ENCODE data around the gene ZNF579. TPM values are rescaled to one million over a fixed set of nuclear protein-coding genes. Genes with fewer than 3 reads are reported as not detected.
"Not testable (repeated sequence)": the region's sequence is repeated elsewhere in the genome, so short reads cannot be mapped to it uniquely, and the experiment has no call there.

ZNF579 gene
- total RNA-seq, 2 experiments from 2014 or later = 6.7 to 7.1 TPM

- H3K36me3 Mint-ChIP-seq (ENCODE audit: low read depth) = peaks cover 21% of the 10 kb centered on the region
- Histone ChIP-seq H3K27ac (ENCODE audit: low read depth in 1 of 2, low read length in 2 of 2) (peak overlapping the region in 1 of 2 donors; percentile 39), H3K36me3 (ENCODE audit: insufficient read depth, low read length) (no peaks in the 10 kb centered on the region), H3K4me3 (ENCODE audit: low read length) (no peak overlapping the region), H3K27me3 (ENCODE audit: control insufficient read depth in 1 of 2, insufficient read depth in 2 of 2, low read length in 2 of 2) (no peaks in the 10 kb centered on the region), H3K4me1 (ENCODE audit: insufficient read depth, low read length) (peaks cover 23% of the 10 kb centered on the region), H3K9me3 (ENCODE audit: control insufficient read depth in 1 of 2, insufficient read depth in 1 of 2, low read length in 2 of 2) (peaks cover 0 to 15% of the 10 kb centered on the region in 2 experiments)
- H3K4me1 Mint-ChIP-seq (ENCODE audit: low read depth) = peaks cover 24% of the 10 kb centered on the region
- TF ChIP-seq, protein P1, sequence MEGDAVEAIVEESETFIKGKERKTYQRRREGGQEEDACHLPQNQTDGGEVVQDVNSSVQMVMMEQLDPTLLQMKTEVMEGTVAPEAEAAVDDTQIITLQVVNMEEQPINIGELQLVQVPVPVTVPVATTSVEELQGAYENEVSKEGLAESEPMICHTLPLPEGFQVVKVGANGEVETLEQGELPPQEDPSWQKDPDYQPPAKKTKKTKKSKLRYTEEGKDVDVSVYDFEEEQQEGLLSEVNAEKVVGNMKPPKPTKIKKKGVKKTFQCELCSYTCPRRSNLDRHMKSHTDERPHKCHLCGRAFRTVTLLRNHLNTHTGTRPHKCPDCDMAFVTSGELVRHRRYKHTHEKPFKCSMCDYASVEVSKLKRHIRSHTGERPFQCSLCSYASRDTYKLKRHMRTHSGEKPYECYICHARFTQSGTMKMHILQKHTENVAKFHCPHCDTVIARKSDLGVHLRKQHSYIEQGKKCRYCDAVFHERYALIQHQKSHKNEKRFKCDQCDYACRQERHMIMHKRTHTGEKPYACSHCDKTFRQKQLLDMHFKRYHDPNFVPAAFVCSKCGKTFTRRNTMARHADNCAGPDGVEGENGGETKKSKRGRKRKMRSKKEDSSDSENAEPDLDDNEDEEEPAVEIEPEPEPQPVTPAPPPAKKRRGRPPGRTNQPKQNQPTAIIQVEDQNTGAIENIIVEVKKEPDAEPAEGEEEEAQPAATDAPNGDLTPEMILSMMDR (IDR thresholded peaks at IDR 0.05) = no peak
- no peaks in the 10 kb centered on the region for H3K27me3 Mint-ChIP-seq
- DNase-seq = peak in 1 of 14 experiments; percentile 29
- POLR2A ChIA-PET = no interaction called here
- intact Hi-C loops (cut with DNase I, micrococcal nuclease) = no loop called here
- CTCF ChIA-PET = no interaction called here
- no peak for ATAC-seq (ENCODE audit: poor library complexity)
- H3K4me3 Mint-ChIP-seq = peak overlapping the region; percentile 89
- H3K27ac Mint-ChIP-seq = peak overlapping the region; percentile 86
- H3K9me3 Mint-ChIP-seq = no peaks in the 10 kb centered on the region
Measured at GRCh38 chr19:55578761-55579747, 1.6 kb downstream of the ZNF579 start.

GRCh38 chr19:55578031-55578760 lies 2.5 kb downstream of the ZNF579 start:
- Histone ChIP-seq H3K4me3 (ENCODE audit: low read length) (no peak overlapping the region), H3K9me3 (ENCODE audit: control insufficient read depth in 1 of 2, insufficient read depth in 1 of 2, low read length in 2 of 2) (peaks cover 0 to 15% of the 10 kb centered on the region in 2 experiments), H3K36me3 (ENCODE audit: insufficient read depth, low read length) (no peaks in the 10 kb centered on the region), H3K4me1 (ENCODE audit: insufficient read depth, low read length) (peaks cover 23% of the 10 kb centered on the region), H3K27ac (ENCODE audit: low read depth in 1 of 2, low read length in 2 of 2) (no peak overlapping the region), H3K27me3 (ENCODE audit: control insufficient read depth in 1 of 2, insufficient read depth in 2 of 2, low read length in 2 of 2) (no peaks in the 10 kb centered on the region)
- POLR2A ChIA-PET = no interaction called here
- no peak for ATAC-seq (ENCODE audit: poor library complexity)
- H3K27ac Mint-ChIP-seq = no peak overlapping the region
- DNase-seq = no peak
- peaks cover 24% of the 10 kb centered on the region for H3K4me1 Mint-ChIP-seq (ENCODE audit: low read depth)
- intact Hi-C loops (cut with DNase I, micrococcal nuclease) = no loop called here
- H3K9me3 Mint-ChIP-seq = no peaks in the 10 kb centered on the region
- H3K36me3 Mint-ChIP-seq (ENCODE audit: low read depth) = peaks cover 21% of the 10 kb centered on the region
- H3K27me3 Mint-ChIP-seq = no peaks in the 10 kb centered on the region
- CTCF ChIA-PET = no interaction called here
- TF ChIP-seq, protein P1 (IDR thresholded peaks at IDR 0.05) = no peak
- no peak overlapping the region for H3K4me3 Mint-ChIP-seq

- H3K27me3 ChIP-seq (ENCODE audit: control insufficient read depth in 1 of 2, insufficient read depth in 2 of 2, low read length in 2 of 2) = no peaks in the 10 kb centered on the region
- ChIA-PET CTCF (interaction anchor here (0.7 kb wide), 1 partner anchor 30 kb away, joined by 3 read pairs; no protein-coding TSS in a partner anchor), POLR2A (interaction anchor here (1.1 kb wide), 1 partner anchor 30 kb away, joined by 3 read pairs; no protein-coding TSS in a partner anchor)
- no peak overlapping the region for H3K4me3 ChIP-seq (ENCODE audit: low read length)
- Mint-ChIP-seq H3K27ac (peak overlapping the region; percentile 63), H3K4me3 (peak overlapping the region; percentile 62), H3K9me3 (no peaks in the 10 kb centered on the region), H3K27me3 (no peaks in the 10 kb centered on the region), H3K36me3 (ENCODE audit: low read depth) (peaks cover 21% of the 10 kb centered on the region), H3K4me1 (ENCODE audit: low read depth) (peaks cover 19% of the 10 kb centered on the region)
- ATAC-seq (ENCODE audit: poor library complexity) (no peak), DNase-seq (no peak)
- H3K4me1 ChIP-seq (ENCODE audit: insufficient read depth, low read length) = peaks cover 22% of the 10 kb centered on the region
- no peak overlapping the region for H3K27ac ChIP-seq (ENCODE audit: low read depth in 1 of 2, low read length in 2 of 2)
- intact Hi-C loops (cut with DNase I, micrococcal nuclease) = no loop called here
- no peaks in the 10 kb centered on the region for H3K36me3 ChIP-seq (ENCODE audit: insufficient read depth, low read length)
- TF ChIP-seq, protein P1 (IDR thresholded peaks at IDR 0.05) = no peak
- peaks cover 0 to 15% of the 10 kb centered on the region in 2 experiments for H3K9me3 ChIP-seq (ENCODE audit: control insufficient read depth in 1 of 2, insufficient read depth in 1 of 2, low read length in 2 of 2)
Measured at GRCh38 chr19:55576746-55577145, 3.9 kb downstream of the ZNF579 start.

DNA sequence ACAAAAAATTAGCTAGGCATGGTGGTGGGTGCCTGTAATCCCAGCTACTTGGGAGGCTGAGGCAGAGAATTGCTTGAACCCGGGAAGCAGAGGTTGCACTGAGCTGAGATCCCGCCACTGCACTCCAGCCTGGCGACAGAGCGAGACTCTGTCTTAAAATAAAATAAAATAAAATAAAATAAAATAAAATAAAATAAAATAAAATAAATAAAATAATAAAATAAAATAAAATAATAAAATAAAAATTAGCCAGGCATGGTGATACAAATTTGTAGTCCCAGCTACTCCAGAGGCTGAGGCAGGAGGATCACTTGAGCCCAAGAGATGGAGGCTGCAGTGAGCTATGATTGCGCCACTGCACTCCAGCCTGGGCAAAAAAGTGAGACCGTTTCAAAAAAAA lies 6.7 kb downstream of the ZNF579 start:
- peaks cover 11% of the 10 kb centered on the region for H3K36me3 Mint-ChIP-seq (ENCODE audit: low read depth)
- CTCF ChIA-PET; H3K4me1 Mint-ChIP-seq (ENCODE audit: low read depth); H3K4me3 Mint-ChIP-seq; H3K27me3 ChIP-seq (ENCODE audit: control insufficient read depth in 1 of 2, insufficient read depth in 2 of 2, low read length in 2 of 2); POLR2A ChIA-PET; H3K4me1 ChIP-seq (ENCODE audit: insufficient read depth, low read length); H3K27ac ChIP-seq (ENCODE audit: low read depth in 1 of 2, low read length in 2 of 2); H3K9me3 Mint-ChIP-seq; intact Hi-C loops (cut with DNase I, micrococcal nuclease); ATAC-seq (ENCODE audit: poor library complexity); DNase-seq; H3K4me3 ChIP-seq (ENCODE audit: low read length); H3K27me3 Mint-ChIP-seq; H3K36me3 ChIP-seq (ENCODE audit: insufficient read depth, low read length); H3K27ac Mint-ChIP-seq: not testable (repeated sequence)
- peaks cover 0 to 22% of the 10 kb centered on the region in 2 experiments for H3K9me3 ChIP-seq (ENCODE audit: control insufficient read depth in 1 of 2, insufficient read depth in 1 of 2, low read length in 2 of 2)

DNA sequence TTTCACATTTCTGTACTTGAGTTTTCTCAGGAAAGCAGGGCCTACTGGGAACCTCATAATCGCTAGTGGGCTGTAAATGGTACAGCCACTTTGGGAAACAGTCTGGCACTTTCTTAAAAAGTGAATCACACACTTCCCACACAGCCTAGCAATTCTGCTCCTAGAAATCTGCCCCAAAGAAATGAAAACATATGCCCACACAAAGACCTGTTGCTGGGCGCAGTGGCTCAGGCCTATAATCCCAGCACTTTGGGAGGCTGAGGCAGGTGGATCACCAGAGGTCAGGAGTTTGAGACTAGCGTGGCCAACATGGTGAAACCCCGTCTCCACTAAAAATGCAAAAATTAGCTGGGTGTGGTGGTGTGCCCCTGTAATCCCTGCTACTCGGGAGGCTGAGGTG lies 11.2 kb downstream of the ZNF579 start:
- POLR2A ChIA-PET; H3K36me3 ChIP-seq (ENCODE audit: insufficient read depth, low read length); H3K27me3 ChIP-seq (ENCODE audit: control insufficient read depth in 1 of 2, insufficient read depth in 2 of 2, low read length in 2 of 2); H3K9me3 ChIP-seq (ENCODE audit: control insufficient read depth in 1 of 2, insufficient read depth in 1 of 2, low read length in 2 of 2); H3K36me3 Mint-ChIP-seq (ENCODE audit: low read depth); H3K27ac Mint-ChIP-seq; H3K9me3 Mint-ChIP-seq; H3K4me3 Mint-ChIP-seq; H3K4me3 ChIP-seq (ENCODE audit: low read length); H3K27me3 Mint-ChIP-seq; H3K4me1 ChIP-seq (ENCODE audit: insufficient read depth, low read length); intact Hi-C loops (cut with DNase I, micrococcal nuclease); CTCF ChIA-PET; H3K27ac ChIP-seq (ENCODE audit: low read depth in 1 of 2, low read length in 2 of 2); H3K4me1 Mint-ChIP-seq (ENCODE audit: low read depth); DNase-seq; ATAC-seq (ENCODE audit: poor library complexity): not testable (repeated sequence)

Data from CD4-positive, alpha-beta T cell (primary cell).